GM12872 (cell line): Measurements from ENCODE around the gene CLEC16A.

Source experiments
- TF ChIP-seq, protein P1 (sequence below): IDR thresholded peaks from 3 replicates; pipeline ENCODE4 v1.5.1; 2011; ENCODE audit warnings: low read depth, mild to moderate bottlenecking, low read length, moderate library complexity; ENCODE audit not compliant: insufficient read depth

CLEC16A gene

GRCh38 chr16:11160676-11161115 is 216.3 kb downstream of the CLEC16A start:
- TF ChIP-seq, protein P1, sequence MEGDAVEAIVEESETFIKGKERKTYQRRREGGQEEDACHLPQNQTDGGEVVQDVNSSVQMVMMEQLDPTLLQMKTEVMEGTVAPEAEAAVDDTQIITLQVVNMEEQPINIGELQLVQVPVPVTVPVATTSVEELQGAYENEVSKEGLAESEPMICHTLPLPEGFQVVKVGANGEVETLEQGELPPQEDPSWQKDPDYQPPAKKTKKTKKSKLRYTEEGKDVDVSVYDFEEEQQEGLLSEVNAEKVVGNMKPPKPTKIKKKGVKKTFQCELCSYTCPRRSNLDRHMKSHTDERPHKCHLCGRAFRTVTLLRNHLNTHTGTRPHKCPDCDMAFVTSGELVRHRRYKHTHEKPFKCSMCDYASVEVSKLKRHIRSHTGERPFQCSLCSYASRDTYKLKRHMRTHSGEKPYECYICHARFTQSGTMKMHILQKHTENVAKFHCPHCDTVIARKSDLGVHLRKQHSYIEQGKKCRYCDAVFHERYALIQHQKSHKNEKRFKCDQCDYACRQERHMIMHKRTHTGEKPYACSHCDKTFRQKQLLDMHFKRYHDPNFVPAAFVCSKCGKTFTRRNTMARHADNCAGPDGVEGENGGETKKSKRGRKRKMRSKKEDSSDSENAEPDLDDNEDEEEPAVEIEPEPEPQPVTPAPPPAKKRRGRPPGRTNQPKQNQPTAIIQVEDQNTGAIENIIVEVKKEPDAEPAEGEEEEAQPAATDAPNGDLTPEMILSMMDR, result no peak

- TF ChIP-seq, protein P1, result no peak
Measured at GRCh38 chr16:11161439-11161838, 217.1 kb downstream of the CLEC16A start.

- TF ChIP-seq, protein P1, result no peak
Measured at GRCh38 chr16:11161974-11162373, 217.6 kb downstream of the CLEC16A start.

- TF ChIP-seq, protein P1, result no peak
Measured at GRCh38 chr16:11162586-11163268, 218.4 kb downstream of the CLEC16A start.

- TF ChIP-seq, protein P1, result no peak
Measured at GRCh38 chr16:11163761-11164261, 219.4 kb downstream of the CLEC16A start.

DNA sequence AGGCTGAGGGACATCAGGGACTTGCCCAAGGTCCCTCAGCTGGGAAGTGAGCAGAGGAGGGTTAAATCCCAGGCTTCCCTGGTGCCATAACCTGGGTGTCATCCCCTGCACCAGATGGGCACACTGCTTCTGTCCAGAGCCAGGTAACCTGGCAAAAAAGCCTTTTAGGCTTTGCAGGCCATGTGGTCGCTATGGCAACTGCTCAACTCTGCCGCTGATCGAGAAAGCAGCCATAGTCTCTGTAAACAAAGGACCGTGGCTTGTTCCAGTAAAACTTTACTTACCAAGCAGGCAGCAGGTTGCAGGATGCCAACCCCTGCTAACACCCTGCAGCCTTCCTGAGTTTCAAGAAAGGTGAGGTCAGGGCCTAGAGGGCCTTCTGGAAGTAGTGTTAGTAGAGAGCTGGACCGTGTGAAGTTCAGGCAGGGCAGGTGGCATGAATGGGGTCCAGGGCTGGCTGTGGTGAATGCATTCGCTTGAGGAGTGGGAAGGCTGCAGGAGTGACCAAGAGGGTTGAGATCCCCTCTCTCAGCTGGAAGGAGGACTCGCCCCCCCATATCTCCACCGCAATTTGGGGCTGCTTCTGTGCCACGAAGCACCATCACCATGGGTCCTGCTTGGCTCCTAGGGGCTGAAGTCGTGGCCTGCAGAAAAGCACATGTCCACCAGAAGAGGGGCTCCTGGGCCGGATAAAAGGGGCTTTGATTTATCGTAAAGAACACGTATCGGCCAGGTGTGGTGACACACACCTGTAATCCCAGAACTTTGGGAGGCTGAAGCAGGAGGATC is 220.3 kb downstream of the CLEC16A start:
- TF ChIP-seq, protein P1, result no peak

- TF ChIP-seq, protein P1, result no peak
Measured at GRCh38 chr16:11165349-11165748, 221.0 kb downstream of the CLEC16A start.
